NCI-H2196 treated with DMSO at 0.1 percent for 48 hours (cell line): Measurements from ENCODE around the gene NCR3LG1.

Experiments used
- DNase-seq: peaks from one replicate; lab custom pipeline; 2025; ENCODE audit not compliant: unreplicated experiment; lab: John Stamatoyannopoulos, UW

NCR3LG1 gene

GRCh38 chr11:17392872-17393271 lies 41.3 kb downstream of the NCR3LG1 start:
- DNase-seq = no peak

DNA sequence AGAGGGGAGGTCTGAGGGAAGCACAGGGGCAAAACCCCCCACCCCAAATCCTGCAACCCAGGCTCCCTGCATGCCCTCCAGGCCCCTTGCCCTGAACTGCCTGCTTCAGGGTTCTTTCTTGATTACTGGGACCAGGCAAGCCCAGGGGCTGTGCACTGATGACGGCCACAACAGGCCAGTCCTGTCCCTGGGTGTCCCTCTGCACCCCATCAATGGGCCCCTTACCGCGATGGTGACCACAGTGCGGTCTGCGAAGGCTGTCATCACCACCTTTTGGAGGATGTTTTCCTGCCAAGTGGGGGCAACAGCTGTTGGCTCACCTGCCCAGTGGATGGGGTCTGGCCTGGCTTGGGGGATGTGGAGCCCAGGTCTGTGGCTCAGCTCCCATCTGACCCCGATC lies 41.9 kb downstream of the NCR3LG1 start:
- no peak for DNase-seq

- no peak for DNase-seq
Measured at GRCh38 chr11:17394743-17395390, 43.3 kb downstream of the NCR3LG1 start.

DNA sequence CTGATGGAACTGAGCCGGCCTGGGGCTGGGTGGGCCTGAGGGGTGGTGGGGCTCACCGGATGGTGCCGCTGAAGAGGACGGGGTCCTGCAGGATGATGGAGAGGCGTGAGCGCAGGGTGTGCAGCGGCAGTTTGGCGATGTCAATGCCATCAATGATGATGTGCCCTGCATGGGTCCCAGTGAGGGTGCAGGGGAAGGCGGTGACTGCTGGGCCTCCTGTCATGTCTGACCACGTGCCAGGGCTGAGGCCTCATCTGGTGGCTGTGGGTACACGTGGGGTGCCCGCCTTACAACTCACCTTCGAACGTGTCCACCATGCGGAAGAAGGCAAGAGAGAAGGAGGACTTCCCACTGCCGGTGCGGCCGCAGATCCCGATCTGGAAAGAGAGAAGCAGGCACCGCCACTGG lies 44.0 kb downstream of the NCR3LG1 start:
- DNase-seq = peak; percentile 25

DNA sequence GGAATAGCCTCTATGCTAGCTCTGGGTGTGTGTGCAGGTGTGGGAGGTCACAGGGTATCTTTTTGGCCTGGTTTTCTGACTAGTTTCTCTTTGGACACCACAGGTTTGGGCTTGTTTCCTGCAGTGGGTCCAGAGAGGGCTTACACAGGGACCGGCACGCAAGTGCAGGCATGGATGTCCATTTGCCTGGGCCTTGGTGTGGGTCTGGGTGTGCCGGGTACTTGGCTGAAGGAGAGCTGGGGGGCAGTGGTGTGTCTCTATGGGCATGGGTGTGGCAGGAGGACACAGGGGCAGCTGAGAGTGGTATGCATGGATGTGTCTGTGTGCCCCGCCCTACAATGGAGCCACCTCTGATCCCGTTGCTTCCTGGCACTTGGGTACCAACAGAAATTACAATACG lies 44.4 kb downstream of the NCR3LG1 start:
- no peak for DNase-seq

GRCh38 chr11:17396598-17397310 lies 45.2 kb downstream of the NCR3LG1 start:
- no peak for DNase-seq

GRCh38 chr11:17397311-17398002 lies 45.9 kb downstream of the NCR3LG1 start:
- DNase-seq = no peak

GRCh38 chr11:17399236-17399635 lies 47.6 kb downstream of the NCR3LG1 start:
- DNase-seq = no peak

DNA sequence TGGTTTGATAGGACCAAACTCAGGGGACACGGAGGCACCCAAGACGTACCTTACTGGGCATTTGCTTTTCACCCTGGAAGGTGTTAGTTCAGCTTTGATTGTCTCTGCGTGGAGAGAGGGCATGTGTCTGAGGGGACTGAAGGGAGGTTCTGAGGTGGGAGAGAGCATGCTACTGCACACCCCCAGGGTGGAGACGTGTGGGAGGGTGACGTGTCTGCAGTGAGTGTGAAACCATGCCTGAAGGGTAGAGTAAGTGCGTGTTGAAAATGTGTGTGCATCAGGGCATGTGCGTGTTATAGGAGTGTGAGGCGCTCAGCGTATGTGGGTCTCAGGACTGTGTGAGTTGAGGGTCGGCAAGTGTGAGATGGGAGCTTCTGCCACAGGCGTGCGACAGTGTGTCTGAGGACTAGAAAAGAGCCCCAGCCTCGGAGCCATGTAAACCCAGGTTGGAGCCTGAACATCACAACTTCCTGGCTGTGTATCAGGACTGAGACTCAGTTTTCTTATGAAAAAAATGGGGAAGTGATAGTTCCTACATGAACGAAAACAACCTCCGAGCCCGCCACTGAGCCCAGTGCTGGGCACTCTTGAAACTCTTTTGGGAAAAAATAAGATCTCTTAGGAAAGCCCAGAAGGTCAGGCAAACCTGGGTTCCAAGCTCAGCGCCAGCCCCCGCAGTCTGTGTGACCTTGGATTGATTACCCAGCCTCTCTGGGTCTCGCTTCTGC lies 48.6 kb downstream of the NCR3LG1 start:
- no peak for DNase-seq

DNA sequence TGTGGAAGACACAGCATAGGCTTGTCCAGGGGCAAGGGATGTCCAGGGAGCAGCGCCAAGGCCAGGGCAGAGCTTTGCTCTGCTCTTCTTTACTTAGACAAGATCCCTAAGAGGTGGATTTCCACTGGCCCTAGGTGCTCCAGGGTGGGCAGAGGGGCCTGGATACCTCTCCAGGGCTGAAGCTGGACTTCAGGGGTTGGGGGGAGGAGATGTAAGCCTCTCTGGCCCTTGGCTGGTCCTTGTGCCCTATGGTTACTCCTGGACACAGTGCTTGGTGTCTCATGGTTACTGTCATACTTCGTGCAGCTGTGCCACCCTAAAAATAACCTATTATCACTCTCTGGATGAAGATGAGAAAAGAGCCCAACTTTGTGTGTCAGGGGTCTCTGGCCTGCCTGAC lies 49.7 kb downstream of the NCR3LG1 start:
- no peak for DNase-seq

DNA sequence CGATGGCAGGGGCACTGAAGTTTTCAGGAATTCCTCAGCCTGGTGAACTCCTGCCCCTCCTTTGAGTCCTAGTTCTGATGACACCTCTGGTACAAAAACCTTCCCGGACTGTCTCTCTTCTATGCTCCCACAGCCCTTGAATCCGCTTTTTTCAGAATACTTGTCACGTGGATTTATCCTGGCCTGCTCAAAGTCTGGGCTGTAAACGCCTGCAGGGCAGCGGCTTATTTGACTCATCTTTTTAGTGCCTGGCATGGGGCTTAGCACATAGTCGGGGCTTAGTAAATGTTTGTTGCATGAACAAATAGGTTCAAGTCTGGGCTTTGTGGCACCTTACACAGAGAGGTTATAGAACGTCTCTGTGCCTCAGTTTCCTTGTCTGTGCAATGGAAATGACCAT lies 50.2 kb downstream of the NCR3LG1 start:
- no peak for DNase-seq

GRCh38 chr11:17402486-17402885 lies 50.9 kb downstream of the NCR3LG1 start:
- DNase-seq = no peak

DNA sequence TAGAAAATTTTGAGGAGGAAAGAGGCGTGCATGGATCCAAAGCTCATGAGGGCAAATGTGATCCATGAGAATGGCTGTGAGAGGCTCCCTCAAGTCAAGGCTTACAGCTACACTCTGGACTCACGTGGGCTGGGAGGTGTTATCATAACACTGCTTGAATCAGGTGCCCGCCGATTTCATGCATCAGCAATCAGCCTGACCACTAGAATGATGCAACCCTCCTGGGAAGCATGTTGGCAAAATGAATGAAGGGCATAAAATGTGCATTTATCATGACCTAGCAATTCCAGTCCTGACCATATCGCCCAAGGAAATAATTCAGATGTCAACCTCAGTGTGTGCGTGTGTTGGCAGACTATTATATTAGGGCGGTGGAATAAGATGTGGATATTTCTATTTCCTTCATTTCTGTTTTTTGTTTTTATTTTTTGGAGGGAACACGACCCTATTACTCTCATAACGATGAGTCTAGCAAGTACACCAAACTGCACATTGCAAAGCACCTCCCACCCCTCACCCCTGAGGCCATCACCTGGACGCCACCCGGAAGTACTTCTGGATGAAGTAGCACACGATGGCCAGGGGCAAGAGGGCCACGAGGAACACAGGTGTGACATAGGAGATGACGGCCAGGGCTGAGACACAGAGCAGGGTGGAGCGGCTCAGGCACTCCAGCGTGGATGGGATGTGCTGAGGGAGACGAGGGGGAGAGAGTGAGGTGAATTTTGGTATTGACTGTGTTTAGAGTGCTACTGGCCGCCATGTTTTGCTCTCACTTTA lies 52.6 kb downstream of the NCR3LG1 start:
- DNase-seq = no peak

DNA sequence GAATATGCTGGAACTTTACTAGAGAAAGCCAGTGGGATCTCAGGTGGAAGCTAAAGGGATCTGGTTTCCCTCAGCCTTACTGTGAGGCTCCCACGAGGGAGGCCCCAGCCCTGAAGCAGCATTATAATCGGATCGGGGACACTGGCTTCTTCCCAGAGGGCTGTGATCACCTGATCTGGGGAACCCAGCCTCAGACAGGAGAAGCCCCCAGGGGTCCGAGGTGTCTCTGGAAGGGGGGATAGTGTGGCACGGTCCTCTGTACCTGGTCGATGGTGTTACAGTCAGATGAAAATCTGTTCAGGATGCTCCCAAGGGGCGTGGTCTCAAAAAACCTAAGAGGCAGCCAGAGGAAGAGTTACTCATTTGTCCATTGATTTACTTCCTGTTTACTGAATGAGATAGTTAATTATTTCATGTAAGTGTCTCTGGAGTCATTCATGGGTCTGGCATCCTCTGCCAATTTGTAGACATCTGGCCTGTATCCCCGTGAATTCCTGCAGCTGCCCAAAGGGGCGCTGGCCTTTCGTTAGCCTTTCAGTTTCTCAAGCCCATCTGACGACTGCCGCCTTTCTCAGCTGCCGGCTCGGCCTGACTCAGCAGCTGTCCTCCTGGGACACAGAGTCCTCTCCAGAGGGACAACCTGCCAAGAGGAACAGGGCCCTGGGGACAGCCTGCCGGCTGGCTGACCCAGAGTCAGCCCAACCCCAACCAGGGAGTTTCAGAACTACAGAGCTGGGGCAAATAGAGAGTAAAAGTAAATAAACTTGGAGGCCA lies 53.8 kb downstream of the NCR3LG1 start:
- DNase-seq = peak; percentile 73

- no peak for DNase-seq
Measured at GRCh38 chr11:17406082-17406817, 54.6 kb downstream of the NCR3LG1 start.

DNA sequence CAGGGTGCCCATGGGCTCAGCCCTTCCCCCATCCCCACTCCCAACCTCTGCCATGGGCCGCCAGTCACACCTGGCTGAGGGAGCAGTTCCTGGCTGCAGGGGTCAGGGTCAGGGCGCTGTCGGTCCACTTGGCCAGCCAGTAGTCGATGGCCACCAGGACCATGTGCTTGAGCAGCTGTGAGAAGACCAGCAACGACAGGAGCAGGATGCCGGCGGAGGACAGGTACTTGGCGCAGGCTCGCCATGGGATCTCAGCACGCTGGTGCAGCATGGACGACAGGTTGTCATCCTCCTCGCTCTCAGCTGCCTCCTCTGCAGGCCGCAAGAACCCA lies 55.2 kb downstream of the NCR3LG1 start:
- DNase-seq = no peak

DNA sequence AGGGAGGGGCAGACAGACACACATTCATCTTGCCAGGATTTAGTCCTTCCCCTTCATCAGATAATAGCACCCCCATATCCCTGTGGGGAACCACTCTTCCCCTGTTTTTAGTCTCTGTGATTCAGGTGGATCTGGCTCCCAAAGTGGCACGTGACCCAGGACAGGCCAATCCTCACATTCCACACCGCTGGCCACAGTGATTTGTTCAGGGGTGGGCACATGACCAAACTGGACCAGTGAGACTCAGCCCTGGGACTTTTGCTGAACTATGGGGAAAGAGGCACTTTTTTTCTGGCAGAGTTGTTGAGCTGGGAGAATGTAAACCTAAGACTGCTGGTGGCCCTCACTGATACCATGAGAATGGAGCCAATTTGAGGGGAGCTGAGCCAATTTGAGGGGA lies 56.0 kb downstream of the NCR3LG1 start:
- DNase-seq = no peak

- no peak for DNase-seq
Measured at GRCh38 chr11:17408026-17408425, 56.4 kb downstream of the NCR3LG1 start.

DNA sequence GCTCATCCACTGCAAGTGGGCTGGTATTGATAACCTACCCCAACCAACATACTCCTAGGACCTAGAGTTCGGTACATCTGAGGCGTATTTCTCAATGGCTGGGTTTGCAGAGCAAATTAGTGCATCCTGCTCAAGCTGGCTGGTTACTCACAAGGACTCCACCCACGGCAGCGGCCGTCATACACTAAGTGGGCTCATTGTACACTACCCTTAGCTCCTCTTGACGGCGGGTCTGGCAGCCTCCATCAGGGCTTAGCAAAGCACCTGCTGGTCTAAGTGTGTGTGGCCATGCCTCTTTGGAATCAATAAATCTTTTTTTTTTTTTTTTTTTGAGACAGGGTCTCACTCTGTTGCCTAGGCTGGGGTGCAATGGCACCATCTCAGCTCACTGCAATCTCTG lies 57.0 kb downstream of the NCR3LG1 start:
- no peak for DNase-seq
